Caco-2 (cell line): ENCODE results near the gene ENTR1. TPM values are rescaled to one million over a fixed set of nuclear protein-coding genes. Genes with fewer than 3 reads are reported as not detected.
A peak's percentile ranks its signal among the peaks of the same experiment; 100 is the strongest.
"Not testable (repeated sequence)": the region's sequence is repeated elsewhere in the genome, so short reads cannot be mapped to it uniquely, and the experiment has no call there.

ENCODE experiments used
- BruUV-seq: library from RNA; stranded (reverse); fragments of 400-500 nt; replicated peaks from 2 replicates; lab custom pipeline; 2021; lab: Mats Ljungman, UMichigan
- CTCF ChIA-PET: fragments of 300-600 bp; sonication (Branson Sonifier 250); formaldehyde crosslinking; loops from one replicate; lab custom pipeline; 2022; ENCODE audit warnings: antibody characterized with exemption; lab: Charles Lee
- POLR2A ChIA-PET: fragments of 300-600 bp; sonication (Branson Sonifier 250); formaldehyde crosslinking; loops from one replicate; lab custom pipeline; 2022; ENCODE audit warnings: antibody characterized with exemption; lab: Charles Lee
- DNase-seq, 2 experiments: peaks; one replicate each; pipeline versions ENCODE4 v3.0.0 to v3.0.0-alpha.2; 2020 to 2022
- H3K27me3 ChIP-seq: replicated peaks from 2 replicates; pipeline ENCODE4 v1.6.0; 2011; ENCODE audit warnings: low read length; ENCODE audit not compliant: control insufficient read depth, insufficient read depth
- H3K36me3 ChIP-seq: 2 replicates; pipeline ENCODE4 v1.5.1; 2011; ENCODE audit warnings: low read length; ENCODE audit not compliant: control insufficient read depth, insufficient read depth
- H3K4me1 ChIP-seq: fragments of 250-450 bp; sonication (Bioruptor Pico); 2 replicates; pipeline ENCODE4 v1.5.1; 2020; ENCODE audit warnings: mild to moderate bottlenecking
- H3K4me3 ChIP-seq: 2 replicates; pipeline ENCODE4 v1.5.1; 2011; ENCODE audit warnings: low read depth, mild to moderate bottlenecking, control low read depth, low read length
- H3K9me3 ChIP-seq: fragments of 250-450 bp; sonication (Bioruptor Pico); 2 replicates; pipeline ENCODE4 v1.5.1; 2020; ENCODE audit warnings: mild to moderate bottlenecking, moderate library complexity
- H3K27ac Mint-ChIP-seq: one replicate; pipeline ENCODE4 v1.8.0; 2022; ENCODE audit warnings: mixed read lengths; ENCODE audit not compliant: unreplicated experiment
- H3K27me3 Mint-ChIP-seq: one replicate; pipeline ENCODE4 v1.8.0; 2022; ENCODE audit warnings: mixed read lengths; ENCODE audit not compliant: insufficient read depth, unreplicated experiment
- H3K36me3 Mint-ChIP-seq: one replicate; pipeline ENCODE4 v1.8.0; 2022; ENCODE audit warnings: mild to moderate bottlenecking, mixed read lengths; ENCODE audit not compliant: insufficient read depth, unreplicated experiment
- H3K4me1 Mint-ChIP-seq: one replicate; pipeline ENCODE4 v1.8.0; 2022; ENCODE audit warnings: low read depth, mixed read lengths; ENCODE audit not compliant: unreplicated experiment
- H3K4me3 Mint-ChIP-seq: one replicate; pipeline ENCODE4 v1.8.0; 2022; ENCODE audit warnings: mild to moderate bottlenecking, moderate library complexity, mixed read lengths; ENCODE audit not compliant: unreplicated experiment
- H3K9me3 Mint-ChIP-seq: one replicate; pipeline ENCODE4 v1.8.0; 2022; ENCODE audit warnings: mixed read lengths; ENCODE audit not compliant: unreplicated experiment
- CTCF ChIP-seq, 2 experiments: fragments of 200-600 bp in 1 of 2; IDR thresholded peaks; 1 replicate in 1 of 2; 2 replicates in 1 of 2; pipeline versions ENCODE4 v1.5.1 to v1.8.0; 2011 to 2022; ENCODE audit warnings: antibody characterized with exemption in 1 of 2, control low read depth in 1 of 2, inconsistent platforms in 1 of 2, low read depth in 1 of 2, low read length in 1 of 2, mild to moderate bottlenecking in 1 of 2, moderate library complexity in 1 of 2; ENCODE audit not compliant: insufficient read depth in 1 of 2, severe bottlenecking in 1 of 2, unreplicated experiment in 1 of 2
- intact Hi-C: fragments of 100-400 bp; cut with micrococcal nuclease; formaldehyde crosslinking; loops from one replicate; pipeline ENCODE4 v1.10.0; 2022; ENCODE audit not compliant: unreplicated experiment
- total RNA-seq: library from RNA; stranded (reverse); gene quantifications from 2 replicates; pipeline ENCODE4 v1.2.3, GENCODE V29; 2022

Gene ENTR1
- total RNA-seq, 1 experiment from 2014 or later, result 85.2 TPM

DNA sequence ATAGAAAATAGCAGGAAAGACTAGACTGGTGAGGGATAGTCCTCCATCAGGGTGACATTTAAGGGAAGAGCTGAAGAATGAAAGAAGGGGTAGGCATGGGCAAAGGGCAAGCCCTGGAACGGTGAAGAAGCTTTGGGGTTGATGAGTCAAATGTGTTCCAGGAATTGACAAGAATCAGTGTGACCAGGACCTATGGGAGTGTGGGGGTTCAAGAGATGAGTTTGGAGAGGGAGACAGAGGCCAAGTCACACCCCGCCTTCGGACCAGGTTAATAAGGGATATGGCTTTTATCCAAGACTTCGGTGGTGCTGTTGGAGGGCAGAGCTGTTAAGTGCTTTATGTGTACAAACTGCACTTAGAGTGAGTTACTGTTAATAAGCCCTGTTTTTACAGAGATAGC lies 964 bp upstream of the ENTR1 start:
- BruUV-seq, result TSS peak; percentile 68
- H3K9me3 Mint-ChIP-seq, result no peaks in the 10 kb centered on the region
- H3K27ac Mint-ChIP-seq, result peak overlapping the region; percentile 85
- Histone ChIP-seq H3K36me3 (peaks cover 9% of the 10 kb centered on the region), H3K27me3 (no peaks in the 10 kb centered on the region), H3K9me3 (no peaks in the 10 kb centered on the region), H3K4me1 (peaks cover 12% of the 10 kb centered on the region), H3K4me3 (peak overlapping the region; percentile 81)
- H3K4me3 Mint-ChIP-seq, result peak overlapping the region; percentile 76
- peaks cover 16% of the 10 kb centered on the region for H3K4me1 Mint-ChIP-seq
- ChIA-PET POLR2A (no interaction called here), CTCF (interaction anchor here (0.6 kb wide), 1 partner anchor 27 kb away, joined by 4 read pairs; no protein-coding TSS in a partner anchor)
- H3K36me3 Mint-ChIP-seq, result peaks cover 81% of the 10 kb centered on the region
- no peaks in the 10 kb centered on the region for H3K27me3 Mint-ChIP-seq
- intact Hi-C loops, result no loop called here
- DNase-seq, result no peak
- no peak for TF ChIP-seq CTCF (IDR thresholded peaks at IDR 0.05; ENCODE audit: insufficient read depth in 1 of 2, low read depth in 1 of 2, low read length in 1 of 2, severe bottlenecking in 1 of 2, unreplicated experiment in 1 of 2)

DNA sequence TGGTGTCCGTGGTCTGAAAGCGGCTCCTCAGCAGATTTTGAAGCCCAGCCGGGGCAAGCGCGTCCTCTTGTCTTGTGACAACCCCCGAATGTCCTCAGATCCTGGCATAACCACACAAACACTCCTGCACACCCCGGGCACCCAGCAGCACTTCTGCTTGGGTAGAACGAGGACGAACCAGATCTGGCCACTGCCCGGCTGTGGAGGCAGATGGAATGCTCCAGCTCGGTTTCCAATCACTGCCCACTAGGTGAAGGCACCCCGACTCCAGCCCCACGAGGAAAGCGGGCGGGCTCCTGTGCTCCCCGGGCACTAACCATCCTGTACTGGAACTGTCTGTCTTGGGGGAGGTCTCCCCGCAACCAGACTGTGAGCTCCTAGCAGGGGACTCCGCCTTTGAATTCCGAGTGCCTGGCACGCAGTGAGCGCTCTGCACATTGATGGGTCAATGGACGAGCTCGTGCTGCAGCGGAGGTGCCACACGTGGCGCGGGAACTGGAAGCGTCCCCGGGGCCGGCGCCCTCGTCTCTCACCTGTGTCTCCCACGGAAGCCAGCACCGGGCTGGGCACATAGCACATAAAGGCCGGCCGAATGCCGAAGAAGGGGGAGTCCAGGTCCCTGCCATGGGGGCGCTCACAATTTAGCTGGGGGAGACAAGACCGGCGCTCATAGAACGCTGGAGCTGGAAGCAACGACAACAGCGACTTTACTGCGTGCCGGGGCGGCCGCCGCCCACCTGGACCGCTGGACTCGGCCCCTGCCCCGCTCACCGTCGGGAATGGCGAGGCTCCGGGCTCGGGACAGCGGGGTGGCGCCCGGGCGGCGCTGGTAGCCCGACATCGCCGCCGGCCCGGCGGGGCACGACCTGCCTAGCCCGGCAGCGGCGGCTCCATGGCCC lies 608 bp downstream of the ENTR1 start:
- BruUV-seq, result TSS peak; percentile 53
- Mint-ChIP-seq H3K36me3 (peaks cover 80% of the 10 kb centered on the region), H3K27ac (peak overlapping the region; percentile 85), H3K4me1 (peaks cover 16% of the 10 kb centered on the region), H3K27me3 (no peaks in the 10 kb centered on the region), H3K9me3 (no peaks in the 10 kb centered on the region), H3K4me3 (peak overlapping the region; percentile 76)
- DNase-seq, result peak in 1 of 2 experiments; percentile 34
- no peaks in the 10 kb centered on the region for H3K27me3 ChIP-seq
- H3K36me3 ChIP-seq, result peaks cover 9% of the 10 kb centered on the region
- no peak for TF ChIP-seq CTCF (IDR thresholded peaks at IDR 0.05; ENCODE audit: insufficient read depth in 1 of 2, low read depth in 1 of 2, low read length in 1 of 2, severe bottlenecking in 1 of 2, unreplicated experiment in 1 of 2)
- H3K9me3 ChIP-seq, result no peaks in the 10 kb centered on the region
- peaks cover 12% of the 10 kb centered on the region for H3K4me1 ChIP-seq
- POLR2A ChIA-PET, result interaction anchor here (1.3 to 1.4 kb wide), 2 partner anchors 9 to 47 kb away, joined by 3 to 4 read pairs; no protein-coding TSS in a partner anchor
- peak overlapping the region; percentile 81 for H3K4me3 ChIP-seq
- intact Hi-C loops, result no loop called here
- CTCF ChIA-PET, result interaction anchor here (1.0 to 1.2 kb wide), 3 partner anchors 9 to 58 kb away, joined by 3 to 7 read pairs (median 5); no protein-coding TSS in a partner anchor

DNA sequence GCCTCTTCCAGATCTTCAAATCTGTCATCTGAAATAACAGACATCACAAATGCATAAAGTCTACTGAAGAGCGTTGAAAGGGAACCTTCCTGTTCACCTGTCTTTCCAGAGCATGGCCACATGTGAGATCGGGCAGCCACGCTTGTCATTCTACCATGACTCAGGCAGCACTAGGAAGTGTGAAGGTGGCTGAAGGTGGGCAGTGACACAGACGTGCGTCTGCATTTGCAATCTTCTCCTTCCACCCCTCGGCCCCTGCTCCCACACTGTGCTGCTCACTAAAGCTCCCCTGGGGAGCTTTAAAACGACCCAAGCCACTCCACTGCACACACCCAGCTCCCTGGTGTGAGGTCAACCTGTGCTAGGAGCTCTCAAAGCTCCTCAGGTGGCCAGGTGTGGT lies 2.5 kb downstream of the ENTR1 start:
- no peak overlapping the region for H3K4me3 ChIP-seq
- Mint-ChIP-seq H3K4me1 (peaks cover 16% of the 10 kb centered on the region), H3K4me3 (no peak overlapping the region), H3K9me3 (no peaks in the 10 kb centered on the region), H3K36me3 (peaks cover 80% of the 10 kb centered on the region), H3K27me3 (no peaks in the 10 kb centered on the region), H3K27ac (no peak overlapping the region)
- ChIA-PET POLR2A (no interaction called here), CTCF (interaction anchor here (0.6 kb wide), 1 partner anchor 197 kb away, joined by 4 read pairs; no protein-coding TSS in a partner anchor)
- peaks cover 12% of the 10 kb centered on the region for H3K4me1 ChIP-seq
- intact Hi-C loops, result no loop called here
- no peaks in the 10 kb centered on the region for H3K27me3 ChIP-seq
- TF ChIP-seq CTCF (IDR thresholded peaks at IDR 0.05; ENCODE audit: insufficient read depth in 1 of 2, low read depth in 1 of 2, low read length in 1 of 2, severe bottlenecking in 1 of 2, unreplicated experiment in 1 of 2), result no peak
- H3K36me3 ChIP-seq, result peaks cover 3% of the 10 kb centered on the region
- no peak for DNase-seq
- no peaks in the 10 kb centered on the region for H3K9me3 ChIP-seq
- BruUV-seq, result no TSS peak

- H3K9me3 ChIP-seq, DNase-seq, H3K36me3 ChIP-seq, H3K4me3 Mint-ChIP-seq, H3K4me3 ChIP-seq, CTCF ChIA-PET, H3K27me3 ChIP-seq, H3K27me3 Mint-ChIP-seq, POLR2A ChIA-PET, H3K27ac Mint-ChIP-seq, intact Hi-C loops, BruUV-seq, H3K9me3 Mint-ChIP-seq: not testable (repeated sequence)
- H3K4me1 ChIP-seq, result peaks cover 10% of the 10 kb centered on the region
- Mint-ChIP-seq H3K36me3 (peaks cover 84% of the 10 kb centered on the region), H3K4me1 (peaks cover 16% of the 10 kb centered on the region)
Observed at GRCh38 chr9:136407061-136407460, 3.4 kb downstream of the ENTR1 start.
